IPS DF 6.9 (cell line): ENCODE measurements around the gene ABLIM2.

Source experiments
- DNase-seq: peaks from one replicate; pipeline ENCODE4 v3.0.0-alpha.2; 2013; ENCODE audit warnings: low read depth, low spot score
- H3K27ac ChIP-seq: one replicate; pipeline ENCODE4 v1.5.1; 2013; ENCODE audit warnings: low read length, control low read depth
- H3K27me3 ChIP-seq: 2 replicates; pipeline ENCODE4 v1.6.1; 2013; ENCODE audit warnings: mild to moderate bottlenecking, low read length; ENCODE audit not compliant: control insufficient read depth, insufficient read depth
- H3K36me3 ChIP-seq: 2 replicates; pipeline ENCODE4 v1.6.1; 2013; ENCODE audit warnings: low read length; ENCODE audit not compliant: control insufficient read depth, insufficient read depth
- H3K4me1 ChIP-seq: 2 replicates; pipeline ENCODE4 v1.6.1; 2013; ENCODE audit warnings: low read length; ENCODE audit not compliant: control insufficient read depth, insufficient read depth
- H3K4me3 ChIP-seq: 2 replicates; pipeline ENCODE4 v1.5.1; 2013; ENCODE audit warnings: mild to moderate bottlenecking, low read length
- H3K9me3 ChIP-seq: 2 replicates; pipeline ENCODE4 v1.6.1; 2013; ENCODE audit warnings: low read length, inconsistent platforms; ENCODE audit not compliant: control insufficient read depth, insufficient read depth
- WGBS: extraction: QIAGEN DNeasy Blood & Tissue Kit; methylation state at CpG from one replicate; pipeline ENCODE4 v1.1.7; 2013; ENCODE audit warnings: mixed read lengths, missing lambda C conversion rate; ENCODE audit not compliant: insufficient read length, insufficient coverage; 5-methylcytosine and 5-hydroxymethylcytosine counted together

ABLIM2 gene

GRCh38 chr4:7981738-7982394 is 176.7 kb downstream of the ABLIM2 start:
- Histone ChIP-seq H3K4me1 (peaks cover 8% of the 10 kb centered on the region), H3K9me3 (no peaks in the 10 kb centered on the region), H3K4me3 (no peak overlapping the region), H3K27ac (no peak overlapping the region), H3K36me3 (no peaks in the 10 kb centered on the region), H3K27me3 (no peaks in the 10 kb centered on the region)
- no peak for DNase-seq
- WGBS, result no CpG with 5 or more reads among the region's 8 CpGs

- peaks cover 6% of the 10 kb centered on the region for H3K4me1 ChIP-seq
- H3K9me3 ChIP-seq, result no peaks in the 10 kb centered on the region
- no CpG with 5 or more reads among the region's 2 CpGs for WGBS
- DNase-seq, result no peak
- H3K27ac ChIP-seq, result no peak overlapping the region
- no peak overlapping the region for H3K4me3 ChIP-seq
- H3K36me3 ChIP-seq, result no peaks in the 10 kb centered on the region
- H3K27me3 ChIP-seq, result no peaks in the 10 kb centered on the region
These were observed 178.6 kb downstream of the ABLIM2 start for GRCh38 chr4:7980036-7980435.

GRCh38 chr4:7979652-7979968 is 179.0 kb downstream of the ABLIM2 start:
- no peaks in the 10 kb centered on the region for H3K9me3 ChIP-seq
- no peak overlapping the region for H3K27ac ChIP-seq

GRCh38 chr4:7978907-7979651 is 179.5 kb downstream of the ABLIM2 start:
- Histone ChIP-seq H3K9me3 (no peaks in the 10 kb centered on the region), H3K27me3 (no peaks in the 10 kb centered on the region), H3K4me3 (no peak overlapping the region), H3K4me1 (peaks cover 6% of the 10 kb centered on the region), H3K27ac (no peak overlapping the region), H3K36me3 (no peaks in the 10 kb centered on the region)
- DNase-seq, result no peak
- WGBS, result no CpG with 5 or more reads among the region's 17 CpGs

More at GRCh38 chr4:7979652-7979968, 179.0 kb downstream of the ABLIM2 start:
- DNase-seq, result no peak
- WGBS, result no CpG with 5 or more reads among the region's 4 CpGs
- H3K27me3 ChIP-seq, result no peaks in the 10 kb centered on the region
- H3K36me3 ChIP-seq, result no peaks in the 10 kb centered on the region
- peaks cover 6% of the 10 kb centered on the region for H3K4me1 ChIP-seq
- no peak overlapping the region for H3K4me3 ChIP-seq

- Histone ChIP-seq H3K9me3 (no peaks in the 10 kb centered on the region), H3K4me1 (peaks cover 6% of the 10 kb centered on the region), H3K27me3 (no peaks in the 10 kb centered on the region), H3K36me3 (no peaks in the 10 kb centered on the region), H3K27ac (no peak overlapping the region), H3K4me3 (no peak overlapping the region)
- DNase-seq, result no peak
- WGBS, result no CpG with 5 or more reads among the region's 5 CpGs
These were observed 180.1 kb downstream of the ABLIM2 start for GRCh38 chr4:7978489-7978888.

- WGBS, result 94% methylated on average over 2 of the region's 5 CpGs
- Histone ChIP-seq H3K4me1 (peaks cover 8% of the 10 kb centered on the region), H3K27ac (no peak overlapping the region), H3K36me3 (no peaks in the 10 kb centered on the region), H3K27me3 (no peaks in the 10 kb centered on the region), H3K4me3 (no peak overlapping the region), H3K9me3 (no peaks in the 10 kb centered on the region)
- no peak for DNase-seq
These were observed 182.0 kb downstream of the ABLIM2 start for GRCh38 chr4:7976634-7977033.

GRCh38 chr4:7976025-7976424 is 182.6 kb downstream of the ABLIM2 start:
- H3K36me3 ChIP-seq, result no peaks in the 10 kb centered on the region
- no peaks in the 10 kb centered on the region for H3K9me3 ChIP-seq
- no peak overlapping the region for H3K27ac ChIP-seq
- no CpG with 5 or more reads among the region's 7 CpGs for WGBS
- H3K4me1 ChIP-seq, result peaks cover 10% of the 10 kb centered on the region
- H3K4me3 ChIP-seq, result no peak overlapping the region
- no peak for DNase-seq
- H3K27me3 ChIP-seq, result no peaks in the 10 kb centered on the region

GRCh38 chr4:7974425-7974824 is 184.2 kb downstream of the ABLIM2 start:
- Histone ChIP-seq H3K36me3 (no peaks in the 10 kb centered on the region), H3K27ac (no peak overlapping the region), H3K9me3 (no peaks in the 10 kb centered on the region), H3K4me1 (peaks cover 13% of the 10 kb centered on the region), H3K4me3 (no peak overlapping the region), H3K27me3 (no peaks in the 10 kb centered on the region)
- no peak for DNase-seq
- WGBS, result no CpG with 5 or more reads among the region's 1 CpG

- WGBS, result no CpG with 5 or more reads among the region's 10 CpGs
- Histone ChIP-seq H3K4me3 (no peak overlapping the region), H3K27me3 (no peaks in the 10 kb centered on the region), H3K27ac (no peak overlapping the region), H3K36me3 (no peaks in the 10 kb centered on the region), H3K4me1 (peaks cover 7% of the 10 kb centered on the region), H3K9me3 (no peaks in the 10 kb centered on the region)
- no peak for DNase-seq
These were observed 185.1 kb downstream of the ABLIM2 start for GRCh38 chr4:7973545-7973981.

GRCh38 chr4:7971881-7972500 is 186.6 kb downstream of the ABLIM2 start:
- no peak for DNase-seq
- H3K9me3 ChIP-seq, result no peaks in the 10 kb centered on the region
- WGBS, result no CpG with 5 or more reads among the region's 13 CpGs
- peaks cover 7% of the 10 kb centered on the region for H3K4me1 ChIP-seq
- no peaks in the 10 kb centered on the region for H3K27me3 ChIP-seq
- H3K27ac ChIP-seq, result no peak overlapping the region
- no peak overlapping the region for H3K4me3 ChIP-seq
- no peaks in the 10 kb centered on the region for H3K36me3 ChIP-seq
